Measurements from ENCODE around the gene BTBD17. TPM values are rescaled to one million over a fixed set of nuclear protein-coding genes. Genes with fewer than 3 reads are reported as not detected.
A peak's percentile ranks its signal among the peaks of the same experiment; 100 is the strongest.
"Not testable (repeated sequence)": the region's sequence is repeated elsewhere in the genome, so short reads cannot be mapped to it uniquely, and the experiment has no call there.

BTBD17 gene
- total RNA-seq, 4 donors from 2014 or later = not detected

- H3K4me1 ChIP-seq = peaks cover 11 to 13% of the 10 kb centered on the region in 2 donors
- H3K36me3 ChIP-seq = no peaks in the 10 kb centered on the region
- in situ Hi-C loops (cut with MboI; ENCODE audit: low sequenced_read_pairs in 4 of 4) (no loop called here), intact Hi-C loops (cut with DNase I; ENCODE audit: low total_unique reads) (no loop called here)
- no peak for DNase-seq
- no peak overlapping the region for H3K4me3 ChIP-seq
- peak overlapping the region in 1 of 4 donors; percentile 18 for H3K27ac ChIP-seq
- no peaks in the 10 kb centered on the region for H3K9me3 ChIP-seq
- TF ChIP-seq POLR2A (IDR thresholded peaks at IDR 0.05) (no peak), CTCF (IDR thresholded peaks at IDR 0.05 in 4 of 5, conservative IDR thresholded peaks at IDR 0.05 in 1 of 5) (no peak)
- no peaks in the 10 kb centered on the region for H3K27me3 ChIP-seq
- ATAC-seq = no peak
These were observed 45.7 kb upstream of the BTBD17 start for GRCh38 chr17:74407384-74407783.

- H3K9me3 ChIP-seq; ATAC-seq; in situ Hi-C loops (cut with MboI; ENCODE audit: low sequenced_read_pairs in 4 of 4); H3K27ac ChIP-seq; DNase-seq; H3K27me3 ChIP-seq; intact Hi-C loops (cut with DNase I; ENCODE audit: low total_unique reads); H3K4me3 ChIP-seq; H3K36me3 ChIP-seq: not testable (repeated sequence)
- peaks cover 11 to 13% of the 10 kb centered on the region in 2 donors for H3K4me1 ChIP-seq
These were observed 43.6 kb upstream of the BTBD17 start for GRCh38 chr17:74405311-74405710.

GRCh38 chr17:74404789-74405188 lies 43.1 kb upstream of the BTBD17 start:
- Histone ChIP-seq H3K4me1 (peaks cover 11 to 13% of the 10 kb centered on the region in 2 donors), H3K4me3 (no peak overlapping the region), H3K36me3 (no peaks in the 10 kb centered on the region), H3K27ac (no peak overlapping the region), H3K9me3 (no peaks in the 10 kb centered on the region), H3K27me3 (no peaks in the 10 kb centered on the region)
- in situ Hi-C loops (cut with MboI; ENCODE audit: low sequenced_read_pairs in 4 of 4) (no loop called here), intact Hi-C loops (cut with DNase I; ENCODE audit: low total_unique reads) (no loop called here)
- TF ChIP-seq POLR2A (IDR thresholded peaks at IDR 0.05) (no peak), CTCF (IDR thresholded peaks at IDR 0.05 in 4 of 5, conservative IDR thresholded peaks at IDR 0.05 in 1 of 5) (no peak)
- ATAC-seq (no peak), DNase-seq (no peak)

GRCh38 chr17:74404218-74404617 lies 42.5 kb upstream of the BTBD17 start:
- Histone ChIP-seq H3K27me3 (no peaks in the 10 kb centered on the region), H3K27ac (no peak overlapping the region), H3K4me3 (no peak overlapping the region), H3K36me3 (no peaks in the 10 kb centered on the region), H3K4me1 (peaks cover 11 to 13% of the 10 kb centered on the region in 2 donors), H3K9me3 (no peaks in the 10 kb centered on the region)
- DNase-seq = no peak
- no peak for ATAC-seq
- TF ChIP-seq CTCF (IDR thresholded peaks at IDR 0.05 in 4 of 5, conservative IDR thresholded peaks at IDR 0.05 in 1 of 5) = no peak
- TF ChIP-seq POLR2A (IDR thresholded peaks at IDR 0.05) = no peak
- intact Hi-C loops (cut with DNase I; ENCODE audit: low total_unique reads) = no loop called here
- in situ Hi-C loops (cut with MboI; ENCODE audit: low sequenced_read_pairs in 4 of 4) = no loop called here

- TF ChIP-seq POLR2A (IDR thresholded peaks at IDR 0.05) (no peak), CTCF (IDR thresholded peaks at IDR 0.05 in 4 of 5, conservative IDR thresholded peaks at IDR 0.05 in 1 of 5) (no peak)
- intact Hi-C loops (cut with DNase I; ENCODE audit: low total_unique reads) (no loop called here), in situ Hi-C loops (cut with MboI; ENCODE audit: low sequenced_read_pairs in 4 of 4) (no loop called here)
- Histone ChIP-seq H3K4me3 (no peak overlapping the region), H3K4me1 (peaks cover 11 to 13% of the 10 kb centered on the region in 2 donors), H3K27ac (no peak overlapping the region), H3K36me3 (no peaks in the 10 kb centered on the region), H3K9me3 (no peaks in the 10 kb centered on the region), H3K27me3 (no peaks in the 10 kb centered on the region)
- peak in 1 of 2 donors; percentile 37 for ATAC-seq
- DNase-seq = no peak
These were observed 42.0 kb upstream of the BTBD17 start for GRCh38 chr17:74403512-74404137.

Data from gastrocnemius medialis (tissue), 4 donors.